GM12878 (cell line): Measurements from ENCODE around the gene AIG1. TPM values are rescaled to one million over a fixed set of nuclear protein-coding genes. Genes with fewer than 3 reads are reported as not detected.

Experiments
- ATAC-seq: fragments of 200-7000 bp; cut with Tn5 transposase; 3 replicates; pipeline ENCODE4 v1.9.1; 2020; ENCODE audit warnings: mild to moderate bottlenecking, moderate library complexity
- BruUV-seq: library from RNA; stranded (reverse); fragments of 400-500 nt; replicated peaks from 2 replicates; lab custom pipeline; 2021; lab: Mats Ljungman, UMichigan
- CTCF ChIA-PET: fragments of 300-600 bp; sonication (Branson Sonifier 250); formaldehyde crosslinking; extraction: SDS; loops from one replicate; lab custom pipeline; 2021; ENCODE audit warnings: inconsistent platforms; lab: Yijun Ruan, JAX
- POLR2A ChIA-PET: fragments of 350-600 bp; formaldehyde crosslinking; extraction: SDS; loops from one replicate; lab custom pipeline; 2021; ENCODE audit warnings: inconsistent platforms; lab: Charles Lee
- RAD21 ChIA-PET: fragments of 300-600 bp; sonication (Branson Sonifier 250); formaldehyde crosslinking; loops from one replicate; lab custom pipeline; 2023; ENCODE audit warnings: antibody characterized with exemption; ENCODE audit not compliant: unreplicated experiment; lab: Charles Lee
- SMC1A ChIA-PET: fragments of 300-600 bp; sonication (Branson Sonifier 250); formaldehyde crosslinking; loops from one replicate; lab custom pipeline; 2023; ENCODE audit not compliant: unreplicated experiment, uncharacterized antibody; lab: Charles Lee
- DNase-seq: peaks from one replicate; pipeline ENCODE4 v3.0.0-alpha.2; 2011; ENCODE audit warnings: low read depth, low spot score
- FAIRE-seq: peaks from 3 replicates; lab custom pipeline; 2011; peaks lifted over from hg19 to GRCh38; lab: Jason Lieb, UNC
- H2AFZ ChIP-seq: 2 replicates; pipeline ENCODE4 v1.6.0; 2011; ENCODE audit warnings: low read depth, low read length, control low read depth; ENCODE audit not compliant: control insufficient read depth
- H3K27ac ChIP-seq: 2 replicates; pipeline ENCODE4 v1.5.1; 2011; ENCODE audit warnings: control low read depth; ENCODE audit not compliant: control insufficient read depth, insufficient read depth
- H3K27me3 ChIP-seq, 2 experiments: replicated peaks in 1 of 2; 2 replicates each; pipeline versions ENCODE4 v1.6.0 to v1.6.1; 2011; ENCODE audit warnings: low read length in 1 of 2; ENCODE audit not compliant: control insufficient read depth in 2 of 2, insufficient read depth in 2 of 2
- H3K36me3 ChIP-seq, 2 experiments: 2 replicates each; pipeline ENCODE4 v1.5.1; 2011; ENCODE audit warnings: low read length in 1 of 2; ENCODE audit not compliant: control insufficient read depth in 2 of 2, insufficient read depth in 2 of 2
- H3K4me1 ChIP-seq: 2 replicates; pipeline ENCODE4 v1.6.1; 2011; ENCODE audit warnings: mild to moderate bottlenecking, low read length, moderate library complexity, mixed read lengths; ENCODE audit not compliant: control insufficient read depth, insufficient read depth
- H3K4me2 ChIP-seq: 2 replicates; pipeline ENCODE4 v1.6.0; 2011; ENCODE audit warnings: control low read depth; ENCODE audit not compliant: control insufficient read depth, insufficient read depth
- H3K4me3 ChIP-seq: fragments of 200-600 bp; sonication (generic); 2 replicates; pipeline ENCODE4 v1.5.1; 2016
- H3K79me2 ChIP-seq: 2 replicates; pipeline ENCODE4 v1.6.0; 2011; ENCODE audit warnings: low read length; ENCODE audit not compliant: control insufficient read depth, insufficient read depth
- H3K9ac ChIP-seq: 2 replicates; pipeline ENCODE4 v1.8.0; 2011; ENCODE audit warnings: low read length, control low read depth, mixed read lengths; ENCODE audit not compliant: control insufficient read depth, insufficient read depth
- H3K9me3 ChIP-seq: replicated peaks from 3 replicates; pipeline ENCODE4 v1.5.1; 2011; ENCODE audit warnings: mild to moderate bottlenecking, low read length; ENCODE audit not compliant: control insufficient read depth, insufficient read depth
- H4K20me1 ChIP-seq: 2 replicates; pipeline ENCODE4 v1.6.0; 2011; ENCODE audit not compliant: control insufficient read depth, insufficient read depth
- CBX3 ChIP-seq: fragments of 200-600 bp; sonication (generic); IDR thresholded peaks from 2 replicates; pipeline ENCODE4 v1.6.1; 2016; ENCODE audit warnings: low read depth, borderline replicate concordance
- CHD4 ChIP-seq: fragments of 200-600 bp; sonication (generic); IDR thresholded peaks from 2 replicates; pipeline ENCODE4 v1.6.1; 2016; ENCODE audit warnings: mild to moderate bottlenecking
- HSF1 ChIP-seq: fragments of 150-350 bp; IDR thresholded peaks from 2 replicates; pipeline ENCODE4 v1.6.1; 2014; ENCODE audit warnings: mild to moderate bottlenecking, low read depth, low read length
- JUND ChIP-seq: IDR thresholded peaks from 2 replicates; pipeline ENCODE4 v1.6.1; 2012; ENCODE audit warnings: low read depth, mild to moderate bottlenecking, low read length, improper control_type of control experiment, moderate library complexity
- MEF2B ChIP-seq: fragments of 450-650 bp; IDR thresholded peaks from 2 replicates; pipeline ENCODE4 v1.6.1; 2018; ENCODE audit warnings: mild to moderate bottlenecking, moderate library complexity; ENCODE audit not compliant: partially characterized antibody, poor library complexity, severe bottlenecking
- MYB ChIP-seq: fragments of 150-350 bp; IDR thresholded peaks from 2 replicates; pipeline ENCODE4 v1.6.1; 2014; ENCODE audit warnings: mild to moderate bottlenecking, low read depth, low read length, borderline replicate concordance
- NBN ChIP-seq: fragments of 450-650 bp; IDR thresholded peaks from 2 replicates; pipeline ENCODE4 v1.6.1; 2016
- NFYA ChIP-seq: IDR thresholded peaks from 2 replicates; pipeline ENCODE4 v1.6.1; 2011; ENCODE audit warnings: low read depth, mild to moderate bottlenecking, low read length, improper control_type of control experiment, borderline replicate concordance
- RFX5 ChIP-seq: IDR thresholded peaks from 2 replicates; pipeline ENCODE4 v1.6.1; 2011; ENCODE audit warnings: low read depth, low read length, improper control_type of control experiment
- RUNX3 ChIP-seq: IDR thresholded peaks from 2 replicates; pipeline ENCODE4 v1.6.1; 2012; ENCODE audit warnings: low read length, inconsistent platforms
- SMAD5 ChIP-seq: IDR thresholded peaks from 2 replicates; pipeline ENCODE4 v1.6.1; 2016; ENCODE audit warnings: antibody characterized with exemption, low read depth
- SP1 ChIP-seq: IDR thresholded peaks from one replicate; pipeline ENCODE4 v1.6.1; 2011; ENCODE audit warnings: low read depth, low read length
- SREBF1 ChIP-seq: IDR thresholded peaks from 2 replicates; pipeline ENCODE4 v1.6.1; 2012; ENCODE audit warnings: mild to moderate bottlenecking, low read length
- TCF7 ChIP-seq: IDR thresholded peaks from 2 replicates; pipeline ENCODE4 v1.6.1; 2014; ENCODE audit warnings: antibody characterized with exemption, borderline replicate concordance
- ZNF217 ChIP-seq: fragments of 450-650 bp; IDR thresholded peaks from 2 replicates; pipeline ENCODE4 v1.6.1; 2017; ENCODE audit warnings: antibody characterized with exemption, mild to moderate bottlenecking
- ZNF24 ChIP-seq: fragments of 450-650 bp; IDR thresholded peaks from 2 replicates; pipeline ENCODE4 v1.6.1; 2017; ENCODE audit warnings: antibody characterized with exemption, mild to moderate bottlenecking
- ZSCAN29 ChIP-seq: fragments of 450-650 bp; IDR thresholded peaks from 2 replicates; pipeline ENCODE4 v1.6.1; 2017; ENCODE audit warnings: mild to moderate bottlenecking, moderate library complexity
- WGBS: methylation state at CpG from one replicate; pipeline ENCODE4 v1.1.6; 2016; ENCODE audit warnings: low lambda C conversion rate; ENCODE audit not compliant: insufficient replicate concordance, insufficient coverage; ENCODE audit errors: missing lambda C conversion rate; 5-methylcytosine and 5-hydroxymethylcytosine counted together
- in situ Hi-C: fragments of 300-500 bp; cut with MboI; formaldehyde crosslinking; loops from 9 replicates; pipeline ENCODE4 v1.14.3; 2018; ENCODE audit warnings: mixed read lengths
- intact Hi-C: fragments of 100-400 bp; cut with micrococcal nuclease; formaldehyde crosslinking; loops from one replicate; pipeline ENCODE4 v1.14.2; 2022; ENCODE audit not compliant: unreplicated experiment
- polyA plus RNA-seq, 11 experiments: library from polyadenylated mRNA; depleted of rRNA in 4 of 11; unstranded in 6 of 11; stranded (reverse) in 5 of 11; fragments of >200 nt; fragmentation: Nextera tagmentation in 4 of 11; fragmentation: Illumina TruSeq in 1 of 11; extraction: Ambion mirVana in 4 of 11; extraction: Trizol in 1 of 11; gene quantifications; 1 replicate in 1 of 11; 2 replicates in 10 of 11; pipeline versions ENCODE4 v1.2.1 to v1.2.3, GENCODE V29; 2011 to 2016; ENCODE audit warnings: inconsistent platforms in 2 of 11, missing spikeins in 2 of 11, low read depth in 1 of 11
- total RNA-seq, 4 experiments: library from RNA; depleted of rRNA in 3 of 4; stranded (reverse); fragments of >200 nt in 3 of 4; fragmentation: Illumina TruSeq in 1 of 4; extraction: Trizol in 1 of 4; gene quantifications; 2 replicates each; pipeline versions ENCODE4 v1.2.1 to v1.2.3, GENCODE V29; 2013 to 2021
- TF ChIP-seq, protein P1 (sequence below): fragments of 450-650 bp; IDR thresholded peaks from 2 replicates; pipeline ENCODE4 v1.6.1; 2016; ENCODE audit warnings: mild to moderate bottlenecking, moderate library complexity, borderline replicate concordance
- TF ChIP-seq, protein P2 (sequence below): fragments of 450-650 bp; IDR thresholded peaks from 2 replicates; pipeline ENCODE4 v1.6.1; 2016; ENCODE audit warnings: mild to moderate bottlenecking

Gene AIG1
- total and polyA plus RNA-seq, 10 of the 15 experiments (the other 5 are each of a cell fraction or from before 2014, with no cell fraction given): 27.0 to 74.5 (median 36.4) TPM

DNA sequence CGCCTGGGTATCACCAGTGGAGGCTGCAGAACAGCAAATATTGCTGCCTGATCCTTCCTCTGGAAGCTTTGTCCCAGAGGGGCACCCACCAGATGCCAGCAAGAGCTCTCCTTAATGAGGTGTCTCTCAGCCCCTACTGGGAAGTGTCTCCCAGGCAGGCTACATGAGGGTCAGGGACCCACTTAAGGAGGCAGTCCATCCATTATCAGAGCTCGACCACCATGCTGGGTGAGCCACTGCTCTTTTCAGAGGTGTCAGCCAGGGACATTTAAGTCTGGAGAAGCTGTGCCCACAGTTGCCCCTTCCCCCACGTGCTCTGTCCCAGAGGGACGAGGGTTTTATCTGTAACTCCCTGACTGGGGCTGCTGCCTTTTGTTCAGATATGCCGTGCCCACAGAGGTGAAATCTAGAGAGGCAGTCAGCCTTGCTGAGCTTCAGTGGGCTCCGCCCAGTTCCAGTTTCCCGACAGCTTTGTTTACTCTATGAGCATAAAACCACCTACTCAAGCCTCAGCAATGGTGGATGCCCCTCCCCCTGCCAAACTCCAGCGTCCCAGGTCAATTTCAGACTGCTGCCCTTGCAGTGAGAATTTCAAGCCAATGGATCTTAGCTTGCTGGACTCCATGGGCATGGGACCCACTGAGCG is 25.9 kb upstream of the AIG1 start (continued):
- TF ChIP-seq, protein P1, sequence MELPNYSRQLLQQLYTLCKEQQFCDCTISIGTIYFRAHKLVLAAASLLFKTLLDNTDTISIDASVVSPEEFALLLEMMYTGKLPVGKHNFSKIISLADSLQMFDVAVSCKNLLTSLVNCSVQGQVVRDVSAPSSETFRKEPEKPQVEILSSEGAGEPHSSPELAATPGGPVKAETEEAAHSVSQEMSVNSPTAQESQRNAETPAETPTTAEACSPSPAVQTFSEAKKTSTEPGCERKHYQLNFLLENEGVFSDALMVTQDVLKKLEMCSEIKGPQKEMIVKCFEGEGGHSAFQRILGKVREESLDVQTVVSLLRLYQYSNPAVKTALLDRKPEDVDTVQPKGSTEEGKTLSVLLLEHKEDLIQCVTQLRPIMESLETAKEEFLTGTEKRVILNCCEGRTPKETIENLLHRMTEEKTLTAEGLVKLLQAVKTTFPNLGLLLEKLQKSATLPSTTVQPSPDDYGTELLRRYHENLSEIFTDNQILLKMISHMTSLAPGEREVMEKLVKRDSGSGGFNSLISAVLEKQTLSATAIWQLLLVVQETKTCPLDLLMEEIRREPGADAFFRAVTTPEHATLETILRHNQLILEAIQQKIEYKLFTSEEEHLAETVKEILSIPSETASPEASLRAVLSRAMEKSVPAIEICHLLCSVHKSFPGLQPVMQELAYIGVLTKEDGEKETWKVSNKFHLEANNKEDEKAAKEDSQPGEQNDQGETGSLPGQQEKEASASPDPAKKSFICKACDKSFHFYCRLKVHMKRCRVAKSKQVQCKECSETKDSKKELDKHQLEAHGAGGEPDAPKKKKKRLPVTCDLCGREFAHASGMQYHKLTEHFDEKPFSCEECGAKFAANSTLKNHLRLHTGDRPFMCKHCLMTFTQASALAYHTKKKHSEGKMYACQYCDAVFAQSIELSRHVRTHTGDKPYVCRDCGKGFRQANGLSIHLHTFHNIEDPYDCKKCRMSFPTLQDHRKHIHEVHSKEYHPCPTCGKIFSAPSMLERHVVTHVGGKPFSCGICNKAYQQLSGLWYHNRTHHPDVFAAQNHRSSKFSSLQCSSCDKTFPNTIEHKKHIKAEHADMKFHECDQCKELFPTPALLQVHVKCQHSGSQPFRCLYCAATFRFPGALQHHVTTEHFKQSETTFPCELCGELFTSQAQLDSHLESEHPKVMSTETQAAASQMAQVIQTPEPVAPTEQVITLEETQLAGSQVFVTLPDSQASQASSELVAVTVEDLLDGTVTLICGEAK: no peak
- TF ChIP-seq ZNF24: no peak
- TF ChIP-seq MYB: no peak
- TF ChIP-seq TCF7: no peak
- no peak for TF ChIP-seq NFYA
- TF ChIP-seq RFX5: no peak
- no peak for TF ChIP-seq MEF2B

DNA sequence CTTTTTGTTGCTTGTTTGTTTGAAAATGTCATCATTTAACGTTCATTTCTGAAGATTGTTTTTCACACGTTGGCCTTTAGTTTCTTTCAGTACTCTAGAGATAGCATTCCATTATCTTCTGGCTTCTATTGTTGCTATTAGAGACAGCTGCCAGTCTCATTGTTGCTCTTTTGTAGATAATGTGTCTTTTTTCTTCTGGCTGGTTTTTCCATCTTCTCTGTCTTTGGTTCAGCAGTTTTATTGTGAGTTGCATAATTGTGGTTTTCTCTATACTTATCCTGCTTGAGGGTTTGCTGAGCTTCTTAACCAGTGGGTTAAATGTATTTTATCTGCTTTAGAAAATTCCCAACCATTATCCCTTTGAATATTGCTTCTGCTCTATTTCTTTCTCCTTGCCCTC is 23.2 kb upstream of the AIG1 start:
- intact Hi-C loops (loop anchor here (5.0 kb wide), 1 partner anchor 90 kb away; the partner anchor contains the start of gene HIVEP2), in situ Hi-C loops (loop anchor here (5.0 kb wide), 1 partner anchor 345 kb away; no protein-coding TSS in a partner anchor)
- SMC1A ChIA-PET: no interaction called here
- Histone ChIP-seq H2AFZ (no peak overlapping the region), H3K4me2 (no peak overlapping the region), H3K9ac (no peak overlapping the region), H3K79me2 (no peaks in the 10 kb centered on the region), H3K27me3 (peaks cover 0 to 2% of the 10 kb centered on the region in 2 experiments; a peak in 1 of 4 replicates), H3K36me3 (no peaks in the 10 kb centered on the region), H3K4me3 (no peak overlapping the region), H3K9me3 (no peaks in the 10 kb centered on the region; the same call in 2 of the 3 replicates), H4K20me1 (no peaks in the 10 kb centered on the region), H3K4me1 (peaks cover 14% of the 10 kb centered on the region), H3K27ac (no peak overlapping the region)
- DNase-seq (no peak), ATAC-seq (no peak), FAIRE-seq (no peak)
- RAD21 ChIA-PET: no interaction called here
- no TSS peak for BruUV-seq
- POLR2A ChIA-PET: no interaction called here
- 63% methylated on average over 2 of the region's 2 CpGs for WGBS
- CTCF ChIA-PET: no interaction called here
- TF ChIP-seq RUNX3: no peak
- no peak for TF ChIP-seq SREBF1
- no peak for TF ChIP-seq HSF1
- no peak for TF ChIP-seq NBN
- no peak for TF ChIP-seq SP1
- TF ChIP-seq ZSCAN29: no peak
- no peak for TF ChIP-seq RFX5
- no peak for TF ChIP-seq CBX3
- no peak for TF ChIP-seq ZNF217
- no peak for TF ChIP-seq SMAD5
- no peak for TF ChIP-seq JUND
- TF ChIP-seq CHD4: no peak
- TF ChIP-seq, protein P2, sequence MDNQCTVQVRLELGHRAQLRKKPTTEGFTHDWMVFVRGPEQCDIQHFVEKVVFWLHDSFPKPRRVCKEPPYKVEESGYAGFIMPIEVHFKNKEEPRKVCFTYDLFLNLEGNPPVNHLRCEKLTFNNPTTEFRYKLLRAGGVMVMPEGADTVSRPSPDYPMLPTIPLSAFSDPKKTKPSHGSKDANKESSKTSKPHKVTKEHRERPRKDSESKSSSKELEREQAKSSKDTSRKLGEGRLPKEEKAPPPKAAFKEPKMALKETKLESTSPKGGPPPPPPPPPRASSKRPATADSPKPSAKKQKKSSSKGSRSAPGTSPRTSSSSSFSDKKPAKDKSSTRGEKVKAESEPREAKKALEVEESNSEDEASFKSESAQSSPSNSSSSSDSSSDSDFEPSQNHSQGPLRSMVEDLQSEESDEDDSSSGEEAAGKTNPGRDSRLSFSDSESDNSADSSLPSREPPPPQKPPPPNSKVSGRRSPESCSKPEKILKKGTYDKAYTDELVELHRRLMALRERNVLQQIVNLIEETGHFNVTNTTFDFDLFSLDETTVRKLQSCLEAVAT: no peak
